Fibroblast of lung (primary cell): ENCODE results near the gene TPM4. TPM values are rescaled to one million over a fixed set of nuclear protein-coding genes. Genes with fewer than 3 reads are reported as not detected.

Experiments used
- DNase-seq, 2 donors: peaks; one replicate each; pipeline versions ENCODE4 v3.0.0 to v3.0.0-alpha.2; 2010; ENCODE audit warnings: low read depth in 2 of 2
- H2AFZ ChIP-seq: 2 replicates; pipeline ENCODE4 v1.5.1; 2012; ENCODE audit warnings: low read length, control low read depth, inconsistent platforms
- H3K27ac ChIP-seq: 2 replicates; pipeline ENCODE4 v1.5.1; 2011; ENCODE audit warnings: low read length, control low read depth; ENCODE audit not compliant: insufficient read depth
- H3K27me3 ChIP-seq: 2 replicates; pipeline ENCODE4 v1.5.1; 2011; ENCODE audit warnings: mild to moderate bottlenecking, low read length; ENCODE audit not compliant: control insufficient read depth, insufficient read depth
- H3K36me3 ChIP-seq: 2 replicates; pipeline ENCODE4 v1.5.1; 2011; ENCODE audit warnings: low read length; ENCODE audit not compliant: control insufficient read depth, insufficient read depth
- H3K4me1 ChIP-seq: 2 replicates; pipeline ENCODE4 v1.5.1; 2011; ENCODE audit warnings: low read length; ENCODE audit not compliant: control insufficient read depth, insufficient read depth; ENCODE audit errors: extremely low read depth
- H3K4me2 ChIP-seq: 2 replicates; pipeline ENCODE4 v1.5.1; 2011; ENCODE audit warnings: low read length, control low read depth; ENCODE audit not compliant: insufficient read depth; ENCODE audit errors: extremely low read depth
- H3K4me3 ChIP-seq, 4 experiments: fragments of 200-600 bp in 1 of 4; sonication (generic) in 1 of 4; replicated peaks in 1 of 4; 2 replicates each; pipeline ENCODE4 v1.5.1; 2011 to 2016; ENCODE audit warnings: low read length in 4 of 4, low read depth in 3 of 4, mild to moderate bottlenecking in 3 of 4, control low read depth in 2 of 4, inconsistent platforms in 1 of 4, mixed read lengths in 1 of 4; ENCODE audit not compliant: insufficient read depth in 1 of 4; ENCODE audit errors: control extremely low read depth in 1 of 4
- H3K79me2 ChIP-seq: 2 replicates; pipeline ENCODE4 v1.5.1; 2012; ENCODE audit warnings: mild to moderate bottlenecking, low read length, inconsistent platforms; ENCODE audit not compliant: control insufficient read depth, insufficient read depth
- H3K9ac ChIP-seq: 2 replicates; pipeline ENCODE4 v1.5.1; 2011; ENCODE audit warnings: mild to moderate bottlenecking, low read length, control low read depth; ENCODE audit not compliant: insufficient read depth
- H3K9me3 ChIP-seq: 2 replicates; pipeline ENCODE4 v1.5.1; 2012; ENCODE audit warnings: low read depth, low read length; ENCODE audit not compliant: control insufficient read depth, insufficient read depth
- H4K20me1 ChIP-seq: 2 replicates; pipeline ENCODE4 v1.5.1; 2011; ENCODE audit warnings: low read length; ENCODE audit not compliant: control insufficient read depth, insufficient read depth; ENCODE audit errors: extremely low read depth
- CTCF ChIP-seq, 2 donors: IDR thresholded peaks in 1 of 2; conservative IDR thresholded peaks in 1 of 2; 1 replicate in 1 of 2; 2 replicates in 1 of 2; pipeline ENCODE4 v1.5.1; 2011 to 2012; ENCODE audit warnings: low read length in 2 of 2, control low read depth in 1 of 2, inconsistent platforms in 1 of 2, low read depth in 1 of 2, mild to moderate bottlenecking in 1 of 2
- EZH2 ChIP-seq: IDR thresholded peaks from 2 replicates; pipeline ENCODE4 v1.5.1; 2012; ENCODE audit warnings: low read length, control low read depth, mild to moderate bottlenecking; ENCODE audit errors: missing control alignments
- polyA plus RNA-seq, 2 donors: library from polyadenylated mRNA; depleted of rRNA in 1 of 2; stranded (reverse) in 1 of 2; unstranded in 1 of 2; fragments of >200 nt; gene quantifications; 2 replicates each; pipeline ENCODE4 v1.2.1, GENCODE V29; 2011 to 2012; ENCODE audit warnings: missing spikeins in 1 of 2
- total RNA-seq: library from RNA; depleted of rRNA; stranded (reverse); fragments of >200 nt; gene quantifications from 2 replicates; pipeline ENCODE4 v1.2.1, GENCODE V29; 2014

The TPM4 gene
- total and polyA plus RNA-seq, 2 donors (not counting 1 experiment from before 2014, with no cell fraction given) = 822 to 2,577 TPM

- Histone ChIP-seq H3K79me2 (no peaks in the 10 kb centered on the region), H2AFZ (no peak overlapping the region), H3K27me3 (no peaks in the 10 kb centered on the region), H3K4me2 (no peak overlapping the region), H3K27ac (no peak overlapping the region), H4K20me1 (no peaks in the 10 kb centered on the region), H3K4me3 (no peak overlapping the region), H3K4me1 (no peaks in the 10 kb centered on the region), H3K36me3 (no peaks in the 10 kb centered on the region), H3K9ac (no peak overlapping the region), H3K9me3 (no peaks in the 10 kb centered on the region)
- no peak for DNase-seq
- TF ChIP-seq EZH2 (no peak), CTCF (conservative IDR thresholded peaks at IDR 0.05 in 1 of 2, IDR thresholded peaks at IDR 0.05 in 1 of 2; ENCODE audit: low read depth in 1 of 2, low read length in 2 of 2) (no peak)
These were observed 64.7 kb downstream of the TPM4 start for GRCh38 chr19:16141043-16141442.

GRCh38 chr19:16142032-16142580 lies 65.8 kb downstream of the TPM4 start:
- H3K27me3 ChIP-seq = no peaks in the 10 kb centered on the region
- no peak overlapping the region for H3K4me3 ChIP-seq
- TF ChIP-seq CTCF (conservative IDR thresholded peaks at IDR 0.05 in 1 of 2, IDR thresholded peaks at IDR 0.05 in 1 of 2; ENCODE audit: low read depth in 1 of 2, low read length in 2 of 2) = no peak
- no peak for TF ChIP-seq EZH2
- H4K20me1 ChIP-seq = no peaks in the 10 kb centered on the region
- no peaks in the 10 kb centered on the region for H3K9me3 ChIP-seq
- no peaks in the 10 kb centered on the region for H3K79me2 ChIP-seq
- no peaks in the 10 kb centered on the region for H3K36me3 ChIP-seq
- no peak overlapping the region for H3K4me2 ChIP-seq
- DNase-seq = no peak
- no peak overlapping the region for H3K27ac ChIP-seq
- no peak overlapping the region for H2AFZ ChIP-seq
- no peaks in the 10 kb centered on the region for H3K4me1 ChIP-seq
- no peak overlapping the region for H3K9ac ChIP-seq

- no peak within 1 kb of the TSS for H3K9ac ChIP-seq
- no peak within 1 kb of the TSS for H3K4me2 ChIP-seq
- no peak within 1 kb of the TSS for H3K4me3 ChIP-seq
- no peak within 1 kb of the TSS for H2AFZ ChIP-seq
- H3K27ac ChIP-seq = no peak within 1 kb of the TSS
- H3K9me3 ChIP-seq = no peaks in the 10 kb centered on the region
- H3K79me2 ChIP-seq = no peaks in the 10 kb centered on the region
- no peak for DNase-seq
- H3K36me3 ChIP-seq = no peaks in the 10 kb centered on the region
- H3K4me1 ChIP-seq = no peaks in the 10 kb centered on the region
- H3K27me3 ChIP-seq = no peaks in the 10 kb centered on the region
- TF ChIP-seq EZH2 (no peak), CTCF (conservative IDR thresholded peaks at IDR 0.05 in 1 of 2, IDR thresholded peaks at IDR 0.05 in 1 of 2; ENCODE audit: low read depth in 1 of 2, low read length in 2 of 2) (no peak)
- H4K20me1 ChIP-seq = no peaks in the 10 kb centered on the region
These were observed 67.3 kb downstream of the TPM4 start, which contains the start of gene HSH2D for GRCh38 chr19:16143399-16144215. TSS of gene HSH2D (plus strand) at chr19:16143685. CDS start at chr19:16148751, 5,066 bp downstream.
